Measurements from ENCODE around the gene MAGI2. TPM values are rescaled to one million over a fixed set of nuclear protein-coding genes. Genes with fewer than 3 reads are reported as not detected.

MAGI2 gene
- total RNA-seq, 1 experiment from 2014 or later: 0.22 TPM

- intact Hi-C loops (cut with micrococcal nuclease): loop anchor here (5.0 kb wide), 1 partner anchor 663 kb away; no protein-coding TSS in a partner anchor
- H3K9me2 ChIP-seq (ENCODE audit: insufficient read depth): no peaks in the 10 kb centered on the region
These were observed 278.1 kb downstream of the MAGI2 start for GRCh38 chr7:79175374-79175773.

GRCh38 chr7:79165225-79165624 lies 288.2 kb downstream of the MAGI2 start:
- RAD21 ChIA-PET (ENCODE audit: low non-redundant PET in 1 of 2, low total read pairs in 2 of 2, uncharacterized antibody in 2 of 2, unreplicated experiment in 2 of 2): no interaction called here
- intact Hi-C loops (cut with micrococcal nuclease): no loop called here
- TF ChIP-seq EZH2 (IDR thresholded peaks at IDR 0.05): no peak
- no peak for TF ChIP-seq ZFX (IDR thresholded peaks at IDR 0.05)
- no peak for TF ChIP-seq CBX3 (IDR thresholded peaks at IDR 0.05; ENCODE audit: low read depth)
- TF ChIP-seq ZNF274 (IDR thresholded peaks at IDR 0.05; ENCODE audit: low read depth, low read length): no peak
- no peak for TF ChIP-seq SP1 (IDR thresholded peaks at IDR 0.05; ENCODE audit: low read depth)
- TF ChIP-seq JUND (IDR thresholded peaks at IDR 0.05): no peak
- no peak for TF ChIP-seq FOSL1 (IDR thresholded peaks at IDR 0.05; ENCODE audit: low read depth)

More at GRCh38 chr7:79175374-79175773, 278.1 kb downstream of the MAGI2 start:
- DNase-seq (ENCODE audit: low read depth, low spot score): no peak
- Histone ChIP-seq H3K9ac (ENCODE audit: low read length) (no peak overlapping the region), H3K4me1 (ENCODE audit: control insufficient read depth in 1 of 2, insufficient read depth in 2 of 2, low read length in 2 of 2) (no peaks in the 10 kb centered on the region), H3K9me3 (ENCODE audit: control insufficient read depth in 1 of 2, insufficient read depth in 1 of 2, low read depth in 1 of 2, low read length in 2 of 2) (no peaks in the 10 kb centered on the region), H4K20me1 (ENCODE audit: insufficient read depth) (no peaks in the 10 kb centered on the region), H3K27ac (ENCODE audit: low read depth, low read length) (no peak overlapping the region), H3K4me3 (replicated peaks in 1 of 2; ENCODE audit: low read depth in 1 of 2, low read length in 2 of 2) (no peak overlapping the region), H3K79me2 (ENCODE audit: insufficient read depth, low read length) (no peaks in the 10 kb centered on the region), H3K27me3 (ENCODE audit: insufficient read depth, low read length) (no peaks in the 10 kb centered on the region), H3K36me3 (ENCODE audit: control insufficient read depth in 1 of 2, insufficient read depth in 2 of 2, low read length in 2 of 2) (no peaks in the 10 kb centered on the region), H3K4me2 (ENCODE audit: low read length) (no peak overlapping the region), H2AFZ (ENCODE audit: low read depth, low read length, poor library complexity, severe bottlenecking) (no peak overlapping the region)
- ChIA-PET POLR2A (no interaction called here), CTCF (interaction anchor here (1.6 kb wide), 1 partner anchor 10 kb away, joined by 5 read pairs; no protein-coding TSS in a partner anchor), RAD21 (ENCODE audit: low non-redundant PET in 1 of 2, low total read pairs in 2 of 2, uncharacterized antibody in 2 of 2, unreplicated experiment in 2 of 2) (no interaction called here)
- TF ChIP-seq JUND (IDR thresholded peaks at IDR 0.05): no peak
- TF ChIP-seq CEBPB (IDR thresholded peaks at IDR 0.05; ENCODE audit: low read depth): no peak
- no peak for TF ChIP-seq SP1 (IDR thresholded peaks at IDR 0.05; ENCODE audit: low read depth)
- no peak for TF ChIP-seq ZNF274 (IDR thresholded peaks at IDR 0.05; ENCODE audit: low read depth, low read length)
- ATAC-seq: no peak
- BruUV-seq (replicated peaks): no TSS peak

More at GRCh38 chr7:79165225-79165624, 288.2 kb downstream of the MAGI2 start:
- Histone ChIP-seq H3K9ac (ENCODE audit: low read length) (no peak overlapping the region), H3K27me3 (ENCODE audit: insufficient read depth, low read length) (no peaks in the 10 kb centered on the region), H3K36me3 (ENCODE audit: control insufficient read depth in 1 of 2, insufficient read depth in 2 of 2, low read length in 2 of 2) (no peaks in the 10 kb centered on the region), H4K20me1 (ENCODE audit: insufficient read depth) (no peaks in the 10 kb centered on the region), H3K9me3 (ENCODE audit: control insufficient read depth in 1 of 2, insufficient read depth in 1 of 2, low read depth in 1 of 2, low read length in 2 of 2) (no peaks in the 10 kb centered on the region), H2AFZ (ENCODE audit: low read depth, low read length, poor library complexity, severe bottlenecking) (no peak overlapping the region), H3K4me3 (replicated peaks in 1 of 2; ENCODE audit: low read depth in 1 of 2, low read length in 2 of 2) (no peak overlapping the region), H3K79me2 (ENCODE audit: insufficient read depth, low read length) (no peaks in the 10 kb centered on the region), H3K4me1 (ENCODE audit: control insufficient read depth in 1 of 2, insufficient read depth in 2 of 2, low read length in 2 of 2) (no peaks in the 10 kb centered on the region), H3K9me2 (ENCODE audit: insufficient read depth) (no peaks in the 10 kb centered on the region), H3K27ac (ENCODE audit: low read depth, low read length) (no peak overlapping the region), H3K4me2 (ENCODE audit: low read length) (no peak overlapping the region)
- ATAC-seq (no peak), DNase-seq (ENCODE audit: low read depth, low spot score) (no peak)
- CTCF ChIA-PET: interaction anchor here (1.0 kb wide), 1 partner anchor 11 kb away, joined by 5 read pairs; no protein-coding TSS in a partner anchor
- no TSS peak for BruUV-seq (replicated peaks)
- POLR2A ChIA-PET: no interaction called here
